BE2C (cell line): ENCODE measurements around the gene WDR81.
A peak's percentile ranks its signal among the peaks of the same experiment; 100 is the strongest.
"Not testable (repeated sequence)": the region's sequence is repeated elsewhere in the genome, so short reads cannot be mapped to it uniquely, and the experiment has no call there.

ENCODE experiments used
- DNase-seq: peaks from one replicate; pipeline ENCODE4 v3.0.0-alpha.2; 2020
- H3K27me3 ChIP-seq: fragments of 250-450 bp; sonication (Bioruptor Pico); 2 replicates; pipeline ENCODE4 v1.5.1; 2020; ENCODE audit warnings: mild to moderate bottlenecking
- H3K36me3 ChIP-seq: fragments of 250-450 bp; sonication (Bioruptor Pico); 2 replicates; pipeline ENCODE4 v1.5.1; 2020; ENCODE audit warnings: mild to moderate bottlenecking
- H3K4me1 ChIP-seq: fragments of 250-450 bp; sonication (Bioruptor Pico); 2 replicates; pipeline ENCODE4 v1.5.1; 2020
- H3K4me3 ChIP-seq: 2 replicates; pipeline ENCODE4 v1.5.1; 2011; ENCODE audit warnings: low read depth, low read length
- H3K9me3 ChIP-seq: fragments of 250-450 bp; sonication (Bioruptor Pico); 2 replicates; pipeline ENCODE4 v1.5.1; 2020
- CTCF ChIP-seq: IDR thresholded peaks from 2 replicates; pipeline ENCODE4 v1.5.1; 2012; ENCODE audit warnings: mild to moderate bottlenecking, low read depth, low read length

WDR81 gene

GRCh38 chr17:1707107-1707506 is 17.4 kb upstream of the WDR81 start:
- no peak for TF ChIP-seq CTCF
- Histone ChIP-seq H3K36me3 (no peaks in the 10 kb centered on the region), H3K27me3 (no peaks in the 10 kb centered on the region)

GRCh38 chr17:1708791-1709346 is 15.6 kb upstream of the WDR81 start:
- H3K27me3 ChIP-seq, DNase-seq, H3K9me3 ChIP-seq, H3K4me3 ChIP-seq, H3K36me3 ChIP-seq, H3K4me1 ChIP-seq: not testable (repeated sequence)

More at GRCh38 chr17:1707107-1707506, 17.4 kb upstream of the WDR81 start:
- Histone ChIP-seq H3K4me3 (no peak overlapping the region), H3K9me3 (no peaks in the 10 kb centered on the region), H3K4me1 (no peaks in the 10 kb centered on the region)
- no peak for DNase-seq

- no peak for TF ChIP-seq CTCF
- Histone ChIP-seq H3K4me3 (peak overlapping the region; percentile 53), H3K27me3 (no peaks in the 10 kb centered on the region), H3K36me3 (no peaks in the 10 kb centered on the region), H3K9me3 (no peaks in the 10 kb centered on the region), H3K4me1 (peaks cover 3% of the 10 kb centered on the region; the same call in 1 of the 2 replicates)
- DNase-seq: no peak
Measured at GRCh38 chr17:1709403-1709951, 15.0 kb upstream of the WDR81 start.

- no peak for TF ChIP-seq CTCF
- peak; percentile 56 for DNase-seq
- Histone ChIP-seq H3K9me3 (no peaks in the 10 kb centered on the region), H3K4me3 (peak within 1 kb of the TSS; percentile 53), H3K4me1 (peaks cover 3% of the 10 kb centered on the region; the same call in 1 of the 2 replicates), H3K27me3 (no peaks in the 10 kb centered on the region), H3K36me3 (no peaks in the 10 kb centered on the region)
Measured at GRCh38 chr17:1709971-1710806, 14.3 kb upstream of the WDR81 start, which contains the start of gene TLCD2. Gene TLCD2, minus strand, starts transcription at chr17:1710377. Its CDS starts 135 bp downstream, at chr17:1710242.

- Histone ChIP-seq H3K4me3 (no peak overlapping the region), H3K4me1 (peaks cover 3% of the 10 kb centered on the region; the same call in 1 of the 2 replicates), H3K9me3 (no peaks in the 10 kb centered on the region), H3K27me3 (no peaks in the 10 kb centered on the region), H3K36me3 (no peaks in the 10 kb centered on the region)
- DNase-seq: no peak
- no peak for TF ChIP-seq CTCF
Measured at GRCh38 chr17:1710807-1711553, 13.5 kb upstream of the WDR81 start.

GRCh38 chr17:1711804-1712203 is 12.7 kb upstream of the WDR81 start:
- Histone ChIP-seq H3K27me3 (no peaks in the 10 kb centered on the region), H3K36me3 (no peaks in the 10 kb centered on the region), H3K9me3 (no peaks in the 10 kb centered on the region), H3K4me1 (peaks cover 3% of the 10 kb centered on the region; the same call in 1 of the 2 replicates), H3K4me3 (no peak overlapping the region)
- TF ChIP-seq CTCF: no peak
- DNase-seq: no peak
